GM19324 (cell line): ENCODE data around the gene ARHGAP29.

Experiments
- ATAC-seq: cut with Tn5 transposase; IDR thresholded peaks from one replicate; pipeline ENCODE4 v1.9.1; 2021; ENCODE audit warnings: mild to moderate bottlenecking, moderate library complexity; ENCODE audit not compliant: unreplicated experiment, low FRiP score

Gene ARHGAP29

GRCh38 chr1:94260635-94261387 is 23.4 kb upstream of the ARHGAP29 start:
- no peak for ATAC-seq

GRCh38 chr1:94259635-94260289 is 22.4 kb upstream of the ARHGAP29 start:
- ATAC-seq, result no peak

- no peak for ATAC-seq
Measured at GRCh38 chr1:94258873-94259331, 21.5 kb upstream of the ARHGAP29 start.

GRCh38 chr1:94257444-94257843 is 20.1 kb upstream of the ARHGAP29 start:
- ATAC-seq, result no peak

GRCh38 chr1:94255476-94255875 is 18.1 kb upstream of the ARHGAP29 start:
- no peak for ATAC-seq

DNA sequence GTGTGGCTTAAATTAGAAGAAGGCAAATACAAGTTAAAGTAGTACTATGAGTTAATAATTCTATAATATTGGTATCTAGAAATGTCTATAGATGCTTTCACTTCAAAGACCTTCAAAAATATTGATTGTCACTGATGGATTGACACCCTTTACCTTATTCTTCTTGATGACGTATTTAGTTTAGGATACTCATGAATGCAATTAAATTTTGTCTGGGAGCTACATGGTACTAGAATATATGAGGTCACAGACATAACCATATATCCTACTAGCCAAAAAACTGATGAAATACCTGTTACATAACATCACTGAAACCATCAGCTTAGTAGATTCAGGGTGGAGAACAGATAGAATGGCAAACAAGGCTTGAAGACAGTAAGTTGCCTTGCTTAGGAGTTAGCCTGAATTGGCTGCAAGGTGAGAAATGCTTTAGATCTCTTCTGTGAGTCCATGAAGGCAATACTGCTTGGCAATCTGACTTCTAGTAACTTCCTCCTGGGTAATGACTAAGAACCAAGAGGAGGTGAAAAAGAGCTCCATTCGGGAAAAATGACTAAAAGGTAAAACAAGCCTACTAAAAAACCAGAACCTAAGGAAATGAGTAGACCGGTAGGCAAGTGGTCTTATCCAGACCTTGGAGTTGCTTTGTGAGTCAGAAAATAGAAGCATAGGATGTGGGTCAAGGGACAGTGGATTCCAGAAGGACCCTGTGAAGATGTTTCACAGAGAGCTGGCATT is 16.9 kb upstream of the ARHGAP29 start:
- no peak for ATAC-seq

- no peak for ATAC-seq
Measured at GRCh38 chr1:94253456-94254017, 16.2 kb upstream of the ARHGAP29 start.

- no peak for ATAC-seq
Measured at GRCh38 chr1:94250341-94250740, 13.0 kb upstream of the ARHGAP29 start.

GRCh38 chr1:94248956-94249688 is 11.7 kb upstream of the ARHGAP29 start:
- ATAC-seq, result no peak

DNA sequence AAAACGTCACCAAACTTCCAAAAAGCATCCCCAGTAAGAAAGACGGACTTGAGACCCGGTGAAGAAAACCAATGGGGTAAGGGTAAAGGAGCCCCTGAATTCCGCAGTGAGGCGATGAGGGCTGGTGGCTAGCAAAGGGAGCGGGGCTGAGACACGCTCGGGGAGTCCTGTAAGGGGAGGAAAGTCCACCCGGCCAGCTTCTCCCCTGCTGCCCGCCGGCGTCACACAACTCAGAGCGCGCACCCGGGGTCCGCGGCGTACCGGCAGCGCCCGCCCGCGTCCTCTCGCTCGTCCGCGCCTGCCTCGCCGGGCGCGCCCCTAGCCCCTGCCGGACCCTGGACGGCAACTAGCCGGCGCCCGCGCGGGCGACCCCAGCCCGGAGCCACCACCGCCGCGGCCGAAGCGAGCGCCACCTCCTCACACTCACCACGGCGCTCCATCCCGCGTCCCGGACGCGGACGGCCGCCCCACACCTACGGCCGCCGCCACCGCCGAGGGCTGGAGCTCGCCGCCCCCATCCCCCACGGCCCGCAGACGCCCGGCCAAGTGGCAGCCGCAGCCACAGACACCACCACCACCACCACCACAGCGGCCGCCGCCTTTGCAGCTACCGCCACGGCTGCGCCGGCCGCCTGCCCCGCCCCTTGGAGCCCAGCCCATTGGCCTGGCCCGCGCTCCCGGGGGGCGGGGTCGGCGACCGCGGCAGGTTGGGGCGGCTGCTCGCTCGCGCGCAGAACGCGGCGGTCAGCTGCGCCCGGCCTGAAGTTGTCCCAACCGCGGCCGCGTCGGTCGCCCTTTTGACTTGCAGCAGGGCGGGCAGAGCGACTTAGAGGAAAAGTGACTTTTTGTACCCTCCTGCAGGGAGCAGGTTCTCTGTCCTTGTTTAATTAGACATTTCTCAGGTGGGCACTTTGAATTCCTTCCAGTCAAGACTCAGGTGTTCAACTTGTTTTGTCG is 10.0 kb upstream of the ARHGAP29 start:
- ATAC-seq, result peak; percentile 95

DNA sequence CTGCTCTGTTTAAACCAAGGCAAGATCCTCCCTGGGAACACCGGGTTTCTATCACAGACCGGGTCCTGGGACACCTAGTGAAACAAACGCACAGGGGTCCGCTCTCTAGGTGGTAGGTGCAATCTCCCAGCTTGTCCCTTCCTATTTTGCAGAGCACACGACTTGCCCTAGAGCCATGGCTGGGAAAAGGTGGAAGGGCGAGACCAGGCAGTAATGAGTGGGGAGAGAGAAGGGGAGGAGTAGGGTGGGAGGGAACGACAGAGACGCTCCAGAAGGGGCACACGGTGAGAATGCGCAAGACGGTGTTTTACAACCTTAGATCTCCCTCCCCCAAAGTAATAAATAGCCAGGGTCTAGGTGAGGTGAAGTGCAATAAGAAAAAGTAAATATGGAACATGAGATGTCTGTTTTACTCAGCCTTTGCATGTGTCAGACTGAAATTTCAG is 9.3 kb upstream of the ARHGAP29 start:
- no peak for ATAC-seq

DNA sequence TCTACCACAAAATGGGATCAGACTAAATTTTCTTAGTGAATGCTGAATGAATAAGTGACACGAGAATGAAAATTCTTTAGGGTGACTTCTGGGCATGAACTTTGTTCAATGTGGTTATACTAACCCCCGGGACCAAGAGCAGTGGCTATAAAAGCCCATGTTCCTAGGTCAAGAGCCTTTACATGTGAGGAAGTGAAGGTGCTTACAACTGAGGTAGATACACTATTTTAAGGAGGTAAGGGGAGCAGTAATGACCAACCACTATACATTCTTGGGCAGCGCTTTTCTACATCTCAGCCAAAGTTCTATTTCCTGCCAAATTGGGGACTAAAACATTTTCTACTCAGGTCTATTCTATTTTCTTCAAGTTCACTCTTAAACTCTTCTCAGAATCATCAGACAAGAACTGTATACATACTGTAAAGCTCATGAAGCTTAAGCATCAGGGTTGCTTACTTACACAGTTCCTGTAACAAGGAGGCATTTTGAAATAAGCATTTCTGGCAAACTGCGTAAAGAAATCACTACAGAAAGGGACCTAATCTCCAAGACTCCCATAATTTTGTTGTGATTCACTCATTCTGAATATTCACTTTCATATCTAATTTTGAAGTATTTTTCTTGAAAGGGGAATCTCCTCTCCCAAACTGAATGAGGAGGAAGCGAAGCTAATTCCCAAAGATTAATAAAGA is 8.5 kb upstream of the ARHGAP29 start:
- ATAC-seq, result no peak

DNA sequence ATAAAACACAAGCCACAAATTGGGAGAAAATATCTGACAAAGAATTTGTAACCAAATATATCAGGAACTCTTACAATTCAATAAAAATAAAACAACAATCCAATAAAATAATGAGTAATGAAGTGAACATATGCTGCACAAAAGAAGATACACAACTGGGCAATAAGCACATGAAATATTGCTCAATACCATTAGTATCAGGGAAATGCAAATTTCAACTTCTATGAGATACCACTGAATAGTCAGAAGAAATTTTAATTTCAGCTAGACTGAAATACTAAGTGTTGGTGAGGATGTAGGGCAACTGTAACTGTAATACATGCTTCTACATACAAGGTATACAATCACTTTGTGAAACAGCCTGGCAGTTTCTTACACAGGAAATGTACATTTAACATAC is 7.4 kb upstream of the ARHGAP29 start:
- ATAC-seq, result no peak

DNA sequence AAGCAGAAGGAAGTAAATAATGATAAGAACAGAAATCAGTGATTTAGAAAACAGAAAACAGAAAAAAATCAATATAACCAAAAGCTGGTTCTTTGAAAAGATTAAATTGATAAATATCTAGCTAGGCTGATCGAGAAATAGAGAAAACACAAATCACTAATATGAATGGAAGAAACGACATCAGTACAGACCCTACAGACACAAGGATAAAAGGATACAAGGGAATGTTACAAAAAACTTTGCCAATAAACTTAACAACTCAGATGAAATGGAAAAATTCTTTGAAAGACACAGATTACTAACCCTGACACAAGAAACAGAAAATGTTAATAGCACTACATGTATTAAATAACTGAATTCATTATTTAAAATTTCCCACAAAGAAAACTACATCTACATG is 6.3 kb upstream of the ARHGAP29 start:
- no peak for ATAC-seq

DNA sequence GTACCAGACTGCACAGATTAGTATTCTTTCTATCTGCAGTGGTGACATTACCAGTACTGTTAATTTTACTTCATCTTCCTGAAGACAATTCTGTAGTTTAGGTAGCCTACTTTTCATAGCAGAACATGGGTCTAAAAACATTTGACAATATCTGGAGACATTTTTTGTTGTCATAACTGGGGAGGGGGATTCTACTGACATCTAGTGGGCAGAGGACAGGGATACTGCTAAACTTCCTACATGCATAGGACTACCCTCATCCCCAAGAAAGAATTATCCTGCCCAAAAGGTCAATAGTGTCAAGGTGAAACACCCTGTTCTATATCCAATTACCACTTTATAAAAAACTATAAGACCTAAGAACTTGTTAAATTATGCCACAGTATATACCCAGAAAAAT is 3.4 kb upstream of the ARHGAP29 start:
- no peak for ATAC-seq

GRCh38 chr1:94239796-94240195 is 2.4 kb upstream of the ARHGAP29 start:
- ATAC-seq, result no peak

DNA sequence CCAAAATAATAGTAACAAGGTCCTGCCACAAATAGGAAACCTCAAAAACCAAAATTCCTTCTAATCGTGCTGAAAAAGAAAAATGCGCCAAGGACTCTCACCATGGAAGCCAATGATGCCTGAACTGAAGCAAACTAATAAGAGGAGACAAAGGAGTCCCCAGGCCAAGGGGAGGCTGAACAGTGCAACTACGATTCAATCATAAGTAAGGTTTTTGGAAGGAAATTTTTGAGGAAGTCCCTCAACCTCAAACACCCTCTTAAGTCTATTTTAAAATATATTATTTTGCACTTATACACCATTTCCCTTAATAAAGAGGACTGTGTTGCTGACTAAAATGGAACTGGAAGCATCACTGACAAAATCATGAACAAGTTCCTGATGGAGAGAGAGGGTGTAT is 1.7 kb upstream of the ARHGAP29 start:
- no peak for ATAC-seq

DNA sequence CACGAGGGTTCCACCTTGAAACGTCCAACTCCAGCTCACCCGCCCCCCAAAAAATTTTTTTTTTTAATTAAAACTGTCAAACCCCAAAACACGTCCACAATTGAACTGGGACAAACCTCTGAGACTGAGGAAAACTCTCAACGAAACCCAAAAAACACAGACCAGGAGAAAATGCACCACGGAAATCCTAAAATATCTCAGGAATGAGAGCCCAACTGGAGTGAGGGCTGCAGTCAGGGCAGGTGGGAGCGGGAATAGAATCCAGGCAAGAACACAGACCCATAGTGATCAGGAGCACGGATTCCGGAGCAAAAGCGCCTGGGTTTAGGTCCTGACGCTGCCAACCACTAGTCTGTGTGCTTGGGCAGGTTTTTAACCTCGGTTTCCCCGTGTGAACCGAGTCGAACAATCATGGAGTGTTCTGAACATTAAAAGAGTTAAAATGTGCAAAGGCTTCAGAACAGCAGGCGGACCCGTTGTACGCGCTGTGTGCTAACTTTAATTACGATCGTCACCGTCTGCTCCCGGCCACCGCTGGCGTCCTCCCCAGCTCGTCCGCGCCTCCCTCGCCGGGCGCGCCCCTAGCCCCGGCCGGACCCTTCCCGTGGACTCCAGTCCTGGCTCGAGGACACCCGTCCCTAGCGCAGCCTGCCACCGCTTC is 624 bp downstream of the ARHGAP29 start:
- peak; percentile 26 for ATAC-seq
